Adipocyte (in vitro differentiated cells): ENCODE measurements around the gene ANKMY1.
"Not testable (repeated sequence)": the region's sequence is repeated elsewhere in the genome, so short reads cannot be mapped to it uniquely, and the experiment has no call there.

Source experiments
- DNase-seq: peaks from one replicate; pipeline ENCODE4 v3.0.0-alpha.2; 2015; ENCODE audit warnings: low read depth
- H3K27me3 ChIP-seq: replicated peaks from 2 replicates; pipeline ENCODE4 v1.7.0; 2013; ENCODE audit warnings: mild to moderate bottlenecking, low read length, moderate library complexity; ENCODE audit not compliant: control insufficient read depth, insufficient read depth
- H3K36me3 ChIP-seq: 2 replicates; pipeline ENCODE4 v1.7.0; 2013; ENCODE audit warnings: low read length, mild to moderate bottlenecking, moderate library complexity; ENCODE audit not compliant: control insufficient read depth, insufficient read depth, severe bottlenecking
- H3K4me1 ChIP-seq: 2 replicates; pipeline ENCODE4 v1.7.0; 2013; ENCODE audit warnings: mild to moderate bottlenecking, low read length, moderate library complexity; ENCODE audit not compliant: control insufficient read depth, insufficient read depth
- H3K4me3 ChIP-seq: 2 replicates; pipeline ENCODE4 v1.7.0; 2013; ENCODE audit warnings: mild to moderate bottlenecking, low read length, moderate library complexity
- H3K9ac ChIP-seq: 2 replicates; pipeline ENCODE4 v1.7.0; 2013; ENCODE audit warnings: mild to moderate bottlenecking, low read length, moderate library complexity
- H3K9me3 ChIP-seq: 2 replicates; pipeline ENCODE4 v1.7.0; 2013; ENCODE audit warnings: mild to moderate bottlenecking, low read length, moderate library complexity; ENCODE audit not compliant: control insufficient read depth

The ANKMY1 gene

GRCh38 chr2:240521885-240522284, 35.9 kb downstream of the ANKMY1 start:
- not testable (repeated sequence) for DNase-seq, H3K4me3 ChIP-seq, H3K9ac ChIP-seq, H3K27me3 ChIP-seq, H3K4me1 ChIP-seq, H3K9me3 ChIP-seq
- peaks cover 12% of the 10 kb centered on the region for H3K36me3 ChIP-seq

DNA sequence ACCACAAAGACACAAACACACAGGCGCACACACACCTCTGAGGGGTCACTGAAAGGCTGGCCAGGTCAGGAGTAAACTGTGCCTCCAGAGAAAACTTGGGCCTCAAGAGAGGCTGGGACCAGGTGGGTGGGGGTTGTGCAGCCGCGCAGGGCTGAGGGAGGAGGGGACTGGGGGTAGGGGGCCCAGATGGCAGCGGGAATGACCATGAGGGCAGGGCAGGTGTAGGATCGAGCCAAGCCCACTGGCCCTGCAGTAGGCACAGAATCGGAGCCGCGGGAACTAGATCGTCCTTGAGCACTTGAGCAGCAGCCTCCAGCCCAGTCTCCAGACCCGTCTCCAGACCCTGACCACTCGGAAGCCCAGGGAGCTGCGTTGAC, 36.8 kb downstream of the ANKMY1 start:
- DNase-seq = no peak
- peaks cover 9% of the 10 kb centered on the region for H3K4me1 ChIP-seq
- H3K4me3 ChIP-seq = no peak overlapping the region
- peaks cover 12% of the 10 kb centered on the region for H3K36me3 ChIP-seq
- H3K27me3 ChIP-seq = peaks cover 5% of the 10 kb centered on the region
- peaks cover 5% of the 10 kb centered on the region for H3K9me3 ChIP-seq
- H3K9ac ChIP-seq = no peak overlapping the region

- Histone ChIP-seq H3K4me1 (peaks cover 9% of the 10 kb centered on the region), H3K4me3 (peak overlapping the region; percentile 61), H3K9me3 (peaks cover 5% of the 10 kb centered on the region), H3K9ac (peak overlapping the region; percentile 3), H3K36me3 (peaks cover 12% of the 10 kb centered on the region), H3K27me3 (peaks cover 5% of the 10 kb centered on the region)
- no peak for DNase-seq
Observed at GRCh38 chr2:240520130-240520973, 37.4 kb downstream of the ANKMY1 start.

GRCh38 chr2:240519396-240520129, 38.2 kb downstream of the ANKMY1 start:
- H3K9me3 ChIP-seq = no peaks in the 10 kb centered on the region
- peaks cover 5% of the 10 kb centered on the region for H3K27me3 ChIP-seq
- peak overlapping the region; percentile 61 for H3K4me3 ChIP-seq
- H3K9ac ChIP-seq = peak overlapping the region; percentile 3
- peaks cover 9% of the 10 kb centered on the region for H3K4me1 ChIP-seq
- DNase-seq = peak; percentile 73
- peaks cover 12% of the 10 kb centered on the region for H3K36me3 ChIP-seq

GRCh38 chr2:240518981-240519380, 38.8 kb downstream of the ANKMY1 start:
- Histone ChIP-seq H3K4me3 (peak overlapping the region; percentile 61), H3K4me1 (peaks cover 11% of the 10 kb centered on the region), H3K27me3 (peaks cover 5% of the 10 kb centered on the region), H3K9ac (peak overlapping the region; percentile 3), H3K36me3 (peaks cover 12% of the 10 kb centered on the region), H3K9me3 (no peaks in the 10 kb centered on the region)
- DNase-seq = no peak

- Histone ChIP-seq H3K4me3 (no peak overlapping the region), H3K36me3 (no peaks in the 10 kb centered on the region), H3K4me1 (peaks cover 12% of the 10 kb centered on the region), H3K9ac (no peak overlapping the region), H3K9me3 (no peaks in the 10 kb centered on the region), H3K27me3 (peaks cover 5% of the 10 kb centered on the region)
- no peak for DNase-seq
Observed at GRCh38 chr2:240517342-240517741, 40.4 kb downstream of the ANKMY1 start.

- no peaks in the 10 kb centered on the region for H3K27me3 ChIP-seq
- H3K9me3 ChIP-seq = no peaks in the 10 kb centered on the region
- H3K4me3 ChIP-seq = no peak overlapping the region
- H3K9ac ChIP-seq = no peak overlapping the region
- peaks cover 2% of the 10 kb centered on the region for H3K36me3 ChIP-seq
- no peak for DNase-seq
- peaks cover 3% of the 10 kb centered on the region for H3K4me1 ChIP-seq
Observed at GRCh38 chr2:240514631-240515030, 43.2 kb downstream of the ANKMY1 start.

DNA sequence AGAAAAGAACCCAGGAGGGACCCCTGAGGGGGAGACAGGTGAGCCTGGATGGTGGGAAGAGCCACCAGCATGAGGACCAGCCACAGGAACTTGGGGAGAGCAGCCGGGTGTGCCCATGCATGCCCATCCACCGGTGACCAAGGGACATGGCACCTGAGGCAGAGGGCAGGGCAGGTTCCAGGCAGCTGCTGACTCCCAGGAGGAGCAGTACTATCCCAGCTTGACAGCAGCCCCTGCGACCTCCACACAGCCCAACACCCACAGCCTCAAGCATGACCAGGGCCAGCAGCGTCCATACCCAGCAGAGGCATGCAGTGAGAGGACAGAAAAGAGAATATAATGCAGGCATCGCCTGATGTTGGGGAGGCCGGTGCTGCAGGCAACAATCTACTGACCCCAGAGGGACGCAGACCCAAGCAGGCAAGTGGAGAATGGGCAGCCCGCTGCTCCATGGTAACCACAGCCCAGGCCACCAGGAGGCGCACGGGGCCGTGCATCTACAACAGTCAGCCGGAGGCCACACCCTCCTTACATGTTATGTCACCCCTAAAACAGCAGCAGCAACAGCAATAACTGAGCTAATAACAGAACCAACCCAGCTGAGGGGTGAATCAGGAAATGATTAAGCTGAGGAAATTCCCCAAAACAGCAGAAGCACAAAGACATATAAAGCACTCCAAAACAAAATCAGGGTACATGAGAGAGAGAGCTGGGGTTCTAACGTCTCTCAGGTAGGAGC, 44.1 kb downstream of the ANKMY1 start:
- peaks cover 3% of the 10 kb centered on the region for H3K4me1 ChIP-seq
- DNase-seq = peak; percentile 88
- no peaks in the 10 kb centered on the region for H3K9me3 ChIP-seq
- no peak overlapping the region for H3K4me3 ChIP-seq
- peak overlapping the region; percentile 37 for H3K9ac ChIP-seq
- H3K36me3 ChIP-seq = peaks cover 2% of the 10 kb centered on the region
- H3K27me3 ChIP-seq = no peaks in the 10 kb centered on the region

GRCh38 chr2:240512666-240513535, 44.9 kb downstream of the ANKMY1 start:
- no peak overlapping the region for H3K9ac ChIP-seq
- peaks cover 2% of the 10 kb centered on the region for H3K36me3 ChIP-seq
- no peaks in the 10 kb centered on the region for H3K27me3 ChIP-seq
- no peak for DNase-seq
- H3K9me3 ChIP-seq = no peaks in the 10 kb centered on the region
- no peak overlapping the region for H3K4me3 ChIP-seq
- peaks cover 3% of the 10 kb centered on the region for H3K4me1 ChIP-seq

DNA sequence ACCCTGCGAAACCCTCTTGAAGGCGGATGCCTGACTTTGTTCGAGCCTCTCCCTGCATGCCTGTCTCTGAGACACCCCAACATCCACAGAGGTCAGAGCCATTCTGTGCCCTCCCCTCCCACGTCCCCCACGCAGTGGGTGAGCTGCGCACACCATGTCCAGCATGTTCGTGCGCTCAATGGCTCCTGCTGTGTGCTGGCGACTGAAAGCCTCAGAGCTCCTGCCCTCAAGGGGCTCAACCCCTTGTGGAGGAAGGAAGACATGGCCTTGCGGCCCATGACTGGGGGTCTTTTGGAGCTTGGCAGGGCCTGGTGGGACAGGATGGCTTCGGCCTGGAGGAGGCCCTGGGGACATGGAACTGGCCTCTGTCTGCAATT, 45.7 kb downstream of the ANKMY1 start:
- Histone ChIP-seq H3K9me3 (no peaks in the 10 kb centered on the region), H3K4me3 (no peak overlapping the region), H3K27me3 (no peaks in the 10 kb centered on the region), H3K4me1 (peaks cover 3% of the 10 kb centered on the region), H3K36me3 (peaks cover 2% of the 10 kb centered on the region), H3K9ac (no peak overlapping the region)
- no peak for DNase-seq
